ENCODE measurements around the gene ITPR3.

Gene ITPR3

GRCh38 chr6:33597551-33598322, 23.4 kb upstream of the ITPR3 start:
- no peak overlapping the region for H3K4me3 ChIP-seq (ENCODE audit: low read length)
- DNase-seq (ENCODE audit: low read depth) = no peak
- TF ChIP-seq, protein P1, sequence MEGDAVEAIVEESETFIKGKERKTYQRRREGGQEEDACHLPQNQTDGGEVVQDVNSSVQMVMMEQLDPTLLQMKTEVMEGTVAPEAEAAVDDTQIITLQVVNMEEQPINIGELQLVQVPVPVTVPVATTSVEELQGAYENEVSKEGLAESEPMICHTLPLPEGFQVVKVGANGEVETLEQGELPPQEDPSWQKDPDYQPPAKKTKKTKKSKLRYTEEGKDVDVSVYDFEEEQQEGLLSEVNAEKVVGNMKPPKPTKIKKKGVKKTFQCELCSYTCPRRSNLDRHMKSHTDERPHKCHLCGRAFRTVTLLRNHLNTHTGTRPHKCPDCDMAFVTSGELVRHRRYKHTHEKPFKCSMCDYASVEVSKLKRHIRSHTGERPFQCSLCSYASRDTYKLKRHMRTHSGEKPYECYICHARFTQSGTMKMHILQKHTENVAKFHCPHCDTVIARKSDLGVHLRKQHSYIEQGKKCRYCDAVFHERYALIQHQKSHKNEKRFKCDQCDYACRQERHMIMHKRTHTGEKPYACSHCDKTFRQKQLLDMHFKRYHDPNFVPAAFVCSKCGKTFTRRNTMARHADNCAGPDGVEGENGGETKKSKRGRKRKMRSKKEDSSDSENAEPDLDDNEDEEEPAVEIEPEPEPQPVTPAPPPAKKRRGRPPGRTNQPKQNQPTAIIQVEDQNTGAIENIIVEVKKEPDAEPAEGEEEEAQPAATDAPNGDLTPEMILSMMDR (IDR thresholded peaks at IDR 0.05; ENCODE audit: insufficient read depth, low read depth, low read length, missing control alignments) = no peak

DNA sequence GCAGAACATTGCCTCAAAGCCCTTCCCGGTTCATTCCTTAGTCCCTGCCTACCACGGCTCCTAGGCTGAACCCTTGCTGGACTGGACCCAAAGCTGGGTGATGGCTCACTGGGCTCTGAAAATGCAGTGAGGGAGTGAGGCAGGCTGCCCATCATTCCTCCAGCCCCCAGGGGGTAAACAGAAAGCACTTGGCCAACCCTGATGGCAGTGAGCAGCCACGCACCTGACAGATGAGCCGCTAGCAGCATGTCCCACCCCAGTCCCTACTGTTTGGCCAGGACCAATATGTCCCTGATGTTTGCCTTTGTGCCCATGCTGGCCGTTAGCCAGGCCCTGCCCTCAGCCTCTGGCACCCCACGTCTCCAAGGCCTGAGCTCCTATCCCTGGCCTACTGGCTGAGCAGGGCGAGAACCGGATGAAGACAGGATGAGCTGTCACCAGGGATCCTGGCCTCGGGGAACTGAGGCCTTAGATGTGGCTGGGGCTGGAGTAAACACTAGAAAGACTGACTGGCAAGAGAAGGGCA, 21.6 kb upstream of the ITPR3 start:
- TF ChIP-seq, protein P1 (IDR thresholded peaks at IDR 0.05; ENCODE audit: insufficient read depth, low read depth, low read length, missing control alignments) = no peak
- DNase-seq (ENCODE audit: low read depth) = peak; percentile 52

GRCh38 chr6:33600761-33601160, 20.4 kb upstream of the ITPR3 start:
- no peak overlapping the region for H3K4me3 ChIP-seq (ENCODE audit: low read length)
- TF ChIP-seq, protein P1 (IDR thresholded peaks at IDR 0.05; ENCODE audit: insufficient read depth, low read depth, low read length, missing control alignments) = no peak
- DNase-seq (ENCODE audit: low read depth) = no peak

More for the DNA sequence above, 21.6 kb upstream of the ITPR3 start:
- H3K4me3 ChIP-seq (ENCODE audit: low read length) = no peak overlapping the region

- DNase-seq (ENCODE audit: low read depth) = no peak
- TF ChIP-seq, protein P1 (IDR thresholded peaks at IDR 0.05; ENCODE audit: insufficient read depth, low read depth, low read length, missing control alignments) = no peak
- H3K4me3 ChIP-seq (ENCODE audit: low read length) = no peak overlapping the region
Observed at GRCh38 chr6:33602180-33602579, 18.9 kb upstream of the ITPR3 start.

DNA sequence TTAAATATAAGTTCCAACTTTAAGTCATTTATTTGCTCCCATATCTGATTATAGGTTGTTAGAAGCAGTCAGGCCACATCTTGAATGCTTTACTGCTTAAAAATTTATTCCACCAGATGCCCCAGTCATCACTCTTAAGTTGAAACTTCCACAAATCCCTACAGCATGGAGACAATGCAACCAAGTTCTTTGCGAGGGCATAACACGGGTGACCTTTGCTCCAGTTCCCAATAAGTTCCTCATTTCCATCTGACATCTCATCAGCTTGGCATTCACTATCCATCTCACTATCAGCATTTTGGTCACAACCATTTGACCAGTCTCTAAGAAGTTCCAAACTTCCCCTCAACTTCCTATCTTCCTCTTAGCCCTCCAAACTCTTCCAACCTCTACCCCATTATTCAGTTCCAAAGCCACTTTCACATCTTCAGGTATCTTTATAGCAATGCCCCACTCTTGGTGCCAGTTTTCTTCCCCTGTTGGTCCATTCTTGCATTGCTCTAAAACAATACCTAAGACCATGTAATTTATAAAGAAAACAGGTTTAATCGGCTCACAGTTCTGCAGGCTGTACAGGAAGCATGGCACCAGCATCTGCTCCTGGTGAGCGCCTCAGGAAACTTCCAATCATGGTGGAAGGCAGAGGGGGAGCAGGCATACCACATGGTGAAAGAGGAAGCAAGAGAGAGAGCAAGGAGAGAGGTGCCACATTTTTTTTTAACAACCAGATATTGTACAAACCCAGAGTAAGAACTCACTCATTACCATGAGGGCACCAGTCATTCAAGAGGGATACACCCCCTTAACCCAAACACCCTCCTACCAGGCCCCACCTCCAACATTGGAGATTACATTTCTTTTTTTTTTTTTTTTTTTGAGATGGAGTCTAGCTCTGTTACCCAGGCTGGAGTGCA, 15.9 kb upstream of the ITPR3 start:
- H3K4me3 ChIP-seq (ENCODE audit: low read length) = no peak overlapping the region
- TF ChIP-seq, protein P1 (IDR thresholded peaks at IDR 0.05; ENCODE audit: insufficient read depth, low read depth, low read length, missing control alignments) = no peak
- DNase-seq (ENCODE audit: low read depth) = no peak

GRCh38 chr6:33606642-33607041, 14.5 kb upstream of the ITPR3 start:
- no peak overlapping the region for H3K4me3 ChIP-seq (ENCODE audit: low read length)
- no peak for DNase-seq (ENCODE audit: low read depth)
- TF ChIP-seq, protein P1 (IDR thresholded peaks at IDR 0.05; ENCODE audit: insufficient read depth, low read depth, low read length, missing control alignments) = no peak
